Measurements from ENCODE around the gene STK4.

- TF ChIP-seq CTCF (IDR thresholded peaks at IDR 0.05) (no peak), POLR2A (IDR thresholded peaks at IDR 0.05) (no peak)
Observed at GRCh38 chr20:45058168-45058850, 92.0 kb downstream of the STK4 start.

Measured in gastroesophageal sphincter (tissue), 3 donors.